Fibroblast of lung (primary cell): ENCODE measurements around the gene ARRDC2.

Experiments
- CTCF ChIP-seq, 2 donors: IDR thresholded peaks in 1 of 2; conservative IDR thresholded peaks in 1 of 2; 1 replicate in 1 of 2; 2 replicates in 1 of 2; pipeline ENCODE4 v1.5.1; 2011 to 2012; ENCODE audit warnings: low read length in 2 of 2, control low read depth in 1 of 2, inconsistent platforms in 1 of 2, low read depth in 1 of 2, mild to moderate bottlenecking in 1 of 2
- EZH2 ChIP-seq: IDR thresholded peaks from 2 replicates; pipeline ENCODE4 v1.5.1; 2012; ENCODE audit warnings: low read length, control low read depth, mild to moderate bottlenecking; ENCODE audit errors: missing control alignments

GRCh38 chr19:17973759-17974158, 34.2 kb upstream of the ARRDC2 start:
- TF ChIP-seq CTCF (conservative IDR thresholded peaks at IDR 0.05 in 1 of 2, IDR thresholded peaks at IDR 0.05 in 1 of 2; ENCODE audit: low read depth in 1 of 2, low read length in 2 of 2) (no peak), EZH2 (no peak)
